ENCODE results near the gene RPS25.

Gene RPS25

DNA sequence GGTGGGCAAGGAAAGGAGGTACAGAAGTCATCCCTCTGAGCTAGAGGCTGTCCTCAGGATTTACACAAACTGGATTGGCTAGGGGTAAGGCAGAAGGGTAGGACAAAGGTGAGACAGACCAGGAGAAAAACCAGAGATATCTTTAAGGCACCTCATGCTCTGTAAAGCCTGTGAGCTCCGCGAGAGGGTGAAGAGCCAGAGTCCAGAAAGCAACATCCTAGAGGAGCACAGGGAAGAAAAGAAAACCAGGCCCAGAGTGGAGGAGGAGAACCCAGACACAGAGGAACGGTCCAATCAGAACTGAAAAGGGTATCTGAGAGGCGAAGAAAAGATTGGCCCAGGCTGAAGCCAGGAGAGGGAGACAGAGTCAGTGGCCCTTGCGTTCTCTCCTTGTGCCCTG is 7.4 kb upstream of the RPS25 start:
- peaks cover 4% of the 10 kb centered on the region for H3K79me1 ChIP-seq (ENCODE audit: low read length)
- H3K27me3 ChIP-seq (ENCODE audit: insufficient read depth, low read length), result no peaks in the 10 kb centered on the region
- peaks cover 2% of the 10 kb centered on the region for H3K9me3 ChIP-seq (ENCODE audit: insufficient read depth, low read depth, low read length)
- peak overlapping the region; percentile 7 for H4K12ac ChIP-seq (ENCODE audit: low read depth, low read length)
- H4K8ac ChIP-seq (ENCODE audit: low read depth, low read length), result peak overlapping the region; percentile 40
- no peak overlapping the region for H3K4ac ChIP-seq (ENCODE audit: low read depth, low read length)
- H3K27ac ChIP-seq (ENCODE audit: low read depth, low read length), result peak overlapping the region; percentile 57
- peak overlapping the region; percentile 42 for H3K18ac ChIP-seq (ENCODE audit: low read length)
- H2AFZ ChIP-seq (ENCODE audit: insufficient read depth, low read length, poor library complexity), result no peak overlapping the region
- no peak overlapping the region for H3K23ac ChIP-seq (ENCODE audit: low read length)
- H2BK120ac ChIP-seq (ENCODE audit: insufficient read depth, low read length, poor library complexity), result peak overlapping the region; percentile 28
- DNase-seq, result no peak
- no peak overlapping the region for H3K4me2 ChIP-seq (ENCODE audit: low read length)
- peaks cover 34 to 47% of the 10 kb centered on the region in 2 experiments for H3K36me3 ChIP-seq (ENCODE audit: control insufficient read depth in 1 of 2, insufficient read depth in 2 of 2, low read length in 2 of 2)
- peak overlapping the region; percentile 22 for H3K14ac ChIP-seq (ENCODE audit: low read length)
- no peak overlapping the region for H2BK12ac ChIP-seq (ENCODE audit: low read length)
- no peak overlapping the region for H2AK5ac ChIP-seq (ENCODE audit: low read length)
- WGBS (ENCODE audit: extremely low coverage, insufficient coverage, insufficient read length), result no CpG with 5 or more reads among the region's 5 CpGs
- H2BK5ac ChIP-seq (ENCODE audit: low read depth, low read length, poor library complexity), result peak overlapping the region; percentile 5
- H3K4me3 ChIP-seq (ENCODE audit: low read depth, low read length), result no peak overlapping the region
- H3K4me1 ChIP-seq (ENCODE audit: control insufficient read depth in 1 of 2, insufficient read depth in 2 of 2, low read length in 2 of 2), result peaks cover 32 to 45% of the 10 kb centered on the region in 2 experiments
- peaks cover 10% of the 10 kb centered on the region for H3K79me2 ChIP-seq (ENCODE audit: control insufficient read depth, insufficient read depth, low read length, poor library complexity)
- no peak overlapping the region for H3K9ac ChIP-seq (ENCODE audit: low read length)
- peak overlapping the region; percentile 43 for H4K91ac ChIP-seq (ENCODE audit: low read depth, low read length)

DNA sequence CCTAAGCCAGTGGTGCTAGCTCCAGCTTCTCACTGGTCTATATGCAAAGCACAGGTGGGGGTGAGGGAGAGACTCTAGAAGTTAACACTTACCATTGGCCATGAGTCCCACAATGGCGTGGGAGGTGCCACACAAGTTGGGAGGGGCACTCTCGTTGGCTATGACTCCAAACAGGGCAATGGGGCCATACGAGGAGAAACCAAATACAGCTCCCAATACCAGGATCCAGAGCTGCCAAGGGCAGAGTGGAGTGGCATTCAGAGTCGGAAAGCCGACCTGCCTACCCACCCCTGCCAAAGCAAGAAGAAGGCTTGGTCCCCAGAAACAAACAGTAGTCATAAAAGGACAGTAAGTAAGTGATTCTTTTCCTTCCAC is 6.9 kb upstream of the RPS25 start:
- Histone ChIP-seq H2BK120ac (ENCODE audit: insufficient read depth, low read length, poor library complexity) (peak overlapping the region; percentile 20), H2BK12ac (ENCODE audit: low read length) (peak overlapping the region; percentile 23), H2BK5ac (ENCODE audit: low read depth, low read length, poor library complexity) (peak overlapping the region; percentile 34), H4K91ac (ENCODE audit: low read depth, low read length) (no peak overlapping the region), H3K36me3 (ENCODE audit: control insufficient read depth in 1 of 2, insufficient read depth in 2 of 2, low read length in 2 of 2) (peaks cover 34 to 47% of the 10 kb centered on the region in 2 experiments), H3K23ac (ENCODE audit: low read length) (no peak overlapping the region), H3K14ac (ENCODE audit: low read length) (no peak overlapping the region), H3K9me3 (ENCODE audit: insufficient read depth, low read depth, low read length) (peaks cover 2% of the 10 kb centered on the region), H3K27ac (ENCODE audit: low read depth, low read length) (peak overlapping the region; percentile 60), H3K4me2 (ENCODE audit: low read length) (no peak overlapping the region), H3K27me3 (ENCODE audit: insufficient read depth, low read length) (no peaks in the 10 kb centered on the region), H3K9ac (ENCODE audit: low read length) (no peak overlapping the region), H4K8ac (ENCODE audit: low read depth, low read length) (no peak overlapping the region), H3K4ac (ENCODE audit: low read depth, low read length) (no peak overlapping the region), H3K18ac (ENCODE audit: low read length) (no peak overlapping the region), H2AFZ (ENCODE audit: insufficient read depth, low read length, poor library complexity) (no peak overlapping the region), H3K4me3 (ENCODE audit: low read depth, low read length) (peak overlapping the region; percentile 11), H3K79me1 (ENCODE audit: low read length) (peaks cover 1% of the 10 kb centered on the region), H2AK5ac (ENCODE audit: low read length) (no peak overlapping the region), H3K4me1 (ENCODE audit: control insufficient read depth in 1 of 2, insufficient read depth in 2 of 2, low read length in 2 of 2) (peaks cover 32 to 45% of the 10 kb centered on the region in 2 experiments), H3K79me2 (ENCODE audit: control insufficient read depth, insufficient read depth, low read length, poor library complexity) (peaks cover 6% of the 10 kb centered on the region), H4K12ac (ENCODE audit: low read depth, low read length) (no peak overlapping the region)
- DNase-seq, result no peak
- no CpG with 5 or more reads among the region's 5 CpGs for WGBS (ENCODE audit: extremely low coverage, insufficient coverage, insufficient read length)

DNA sequence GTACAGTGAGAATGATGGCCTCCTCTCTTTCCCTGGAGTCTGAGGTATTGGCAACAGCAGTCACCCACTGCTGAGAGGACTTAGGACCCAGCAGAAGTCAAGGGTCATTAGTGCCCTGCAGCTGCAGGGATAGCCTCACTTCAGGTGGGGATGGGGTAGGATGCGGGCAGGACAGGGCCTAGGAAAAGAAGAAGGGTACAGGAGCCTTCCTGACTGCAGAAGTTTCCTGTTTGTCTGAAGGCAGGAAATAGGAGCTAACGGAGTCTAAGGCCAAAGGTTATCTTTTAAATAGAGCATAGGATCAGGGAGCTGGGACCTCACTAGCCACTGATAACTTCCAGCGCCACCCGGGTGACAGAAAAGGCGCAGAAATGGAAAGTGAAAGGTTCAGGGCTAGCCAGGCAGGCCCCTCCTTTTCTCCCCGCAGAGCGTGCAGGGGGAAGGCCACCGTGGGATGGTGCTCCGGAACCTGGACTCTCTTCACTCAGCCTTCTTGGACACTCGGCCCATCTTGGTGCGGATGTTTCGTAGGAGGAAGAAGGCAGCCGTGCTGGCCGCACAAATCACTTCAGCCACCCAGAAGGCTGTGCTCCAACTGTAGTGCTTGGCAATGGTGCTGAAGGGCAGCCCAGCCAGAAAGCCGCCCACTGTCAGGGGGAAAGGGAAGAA is 6.4 kb upstream of the RPS25 start:
- Histone ChIP-seq H3K9me3 (ENCODE audit: insufficient read depth, low read depth, low read length) (peaks cover 2% of the 10 kb centered on the region), H3K4me1 (ENCODE audit: control insufficient read depth in 1 of 2, insufficient read depth in 2 of 2, low read length in 2 of 2) (peaks cover 30 to 43% of the 10 kb centered on the region in 2 experiments), H2AFZ (ENCODE audit: insufficient read depth, low read length, poor library complexity) (no peak overlapping the region), H3K9ac (ENCODE audit: low read length) (no peak overlapping the region), H3K4me2 (ENCODE audit: low read length) (no peak overlapping the region), H2BK120ac (ENCODE audit: insufficient read depth, low read length, poor library complexity) (no peak overlapping the region), H2BK12ac (ENCODE audit: low read length) (no peak overlapping the region), H3K23ac (ENCODE audit: low read length) (no peak overlapping the region), H3K79me2 (ENCODE audit: control insufficient read depth, insufficient read depth, low read length, poor library complexity) (peaks cover 2% of the 10 kb centered on the region), H3K4ac (ENCODE audit: low read depth, low read length) (no peak overlapping the region), H3K79me1 (ENCODE audit: low read length) (peaks cover 1% of the 10 kb centered on the region), H2BK5ac (ENCODE audit: low read depth, low read length, poor library complexity) (no peak overlapping the region), H4K8ac (ENCODE audit: low read depth, low read length) (no peak overlapping the region), H3K14ac (ENCODE audit: low read length) (no peak overlapping the region), H2AK5ac (ENCODE audit: low read length) (no peak overlapping the region), H3K27me3 (ENCODE audit: insufficient read depth, low read length) (no peaks in the 10 kb centered on the region), H3K36me3 (ENCODE audit: control insufficient read depth in 1 of 2, insufficient read depth in 2 of 2, low read length in 2 of 2) (peaks cover 34 to 47% of the 10 kb centered on the region in 2 experiments), H3K4me3 (ENCODE audit: low read depth, low read length) (peak overlapping the region; percentile 11), H3K18ac (ENCODE audit: low read length) (no peak overlapping the region), H4K91ac (ENCODE audit: low read depth, low read length) (no peak overlapping the region), H4K12ac (ENCODE audit: low read depth, low read length) (no peak overlapping the region), H3K27ac (ENCODE audit: low read depth, low read length) (peak overlapping the region; percentile 60)
- WGBS (ENCODE audit: extremely low coverage, insufficient coverage, insufficient read length), result no CpG with 5 or more reads among the region's 15 CpGs
- DNase-seq, result peak in 1 of 2 donors; percentile 42

DNA sequence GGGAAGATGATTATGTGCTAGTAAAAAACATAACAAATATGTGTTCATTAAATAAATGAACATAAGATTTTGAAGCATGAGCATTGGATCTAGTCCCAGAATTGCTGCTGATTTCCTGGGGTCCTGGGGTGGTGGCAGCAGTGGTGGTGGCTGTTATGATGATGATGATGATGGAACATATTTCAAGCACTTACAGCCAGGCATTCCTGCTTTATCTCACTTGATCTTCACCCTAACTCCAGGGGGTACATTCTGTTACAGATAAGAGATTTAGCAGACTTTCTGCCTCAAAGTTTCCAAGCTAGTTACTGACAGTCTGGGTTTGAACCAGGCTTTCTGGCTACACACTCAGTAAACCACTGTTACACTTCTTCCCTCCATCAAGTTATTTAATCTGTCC is 5.6 kb upstream of the RPS25 start:
- H2BK120ac ChIP-seq (ENCODE audit: insufficient read depth, low read length, poor library complexity), result no peak overlapping the region
- no peak overlapping the region for H4K91ac ChIP-seq (ENCODE audit: low read depth, low read length)
- H3K36me3 ChIP-seq (ENCODE audit: control insufficient read depth in 1 of 2, insufficient read depth in 2 of 2, low read length in 2 of 2), result peaks cover 34 to 46% of the 10 kb centered on the region in 2 experiments

More for the DNA sequence above, 5.6 kb upstream of the RPS25 start:
- peaks cover 2% of the 10 kb centered on the region for H3K79me1 ChIP-seq (ENCODE audit: low read length)
- peaks cover under 1% of the 10 kb centered on the region for H3K79me2 ChIP-seq (ENCODE audit: control insufficient read depth, insufficient read depth, low read length, poor library complexity)
- no peak overlapping the region for H2AK5ac ChIP-seq (ENCODE audit: low read length)
- no peak overlapping the region for H3K14ac ChIP-seq (ENCODE audit: low read length)
- no peaks in the 10 kb centered on the region for H3K27me3 ChIP-seq (ENCODE audit: insufficient read depth, low read length)
- no peak overlapping the region for H3K4me2 ChIP-seq (ENCODE audit: low read length)
- peaks cover 22 to 37% of the 10 kb centered on the region in 2 experiments for H3K4me1 ChIP-seq (ENCODE audit: control insufficient read depth in 1 of 2, insufficient read depth in 2 of 2, low read length in 2 of 2)
- peaks cover 2% of the 10 kb centered on the region for H3K9me3 ChIP-seq (ENCODE audit: insufficient read depth, low read depth, low read length)
- no peak overlapping the region for H2BK12ac ChIP-seq (ENCODE audit: low read length)
- no peak overlapping the region for H4K8ac ChIP-seq (ENCODE audit: low read depth, low read length)
- H2AFZ ChIP-seq (ENCODE audit: insufficient read depth, low read length, poor library complexity), result no peak overlapping the region
- H4K12ac ChIP-seq (ENCODE audit: low read depth, low read length), result no peak overlapping the region
- H3K4me3 ChIP-seq (ENCODE audit: low read depth, low read length), result no peak overlapping the region
- H3K4ac ChIP-seq (ENCODE audit: low read depth, low read length), result no peak overlapping the region
- no peak overlapping the region for H3K18ac ChIP-seq (ENCODE audit: low read length)
- no peak overlapping the region for H3K9ac ChIP-seq (ENCODE audit: low read length)
- H2BK5ac ChIP-seq (ENCODE audit: low read depth, low read length, poor library complexity), result no peak overlapping the region
- DNase-seq, result no peak
- H3K27ac ChIP-seq (ENCODE audit: low read depth, low read length), result peak overlapping the region; percentile 15
- no peak overlapping the region for H3K23ac ChIP-seq (ENCODE audit: low read length)
